HK-2 (cell line): ENCODE data around the gene SCNN1G.

Source experiments
- DNase-seq: peaks from one replicate; pipeline ENCODE4 v3.0.0-alpha.2; 2018; ENCODE audit not compliant: unreplicated experiment

The SCNN1G gene

DNA sequence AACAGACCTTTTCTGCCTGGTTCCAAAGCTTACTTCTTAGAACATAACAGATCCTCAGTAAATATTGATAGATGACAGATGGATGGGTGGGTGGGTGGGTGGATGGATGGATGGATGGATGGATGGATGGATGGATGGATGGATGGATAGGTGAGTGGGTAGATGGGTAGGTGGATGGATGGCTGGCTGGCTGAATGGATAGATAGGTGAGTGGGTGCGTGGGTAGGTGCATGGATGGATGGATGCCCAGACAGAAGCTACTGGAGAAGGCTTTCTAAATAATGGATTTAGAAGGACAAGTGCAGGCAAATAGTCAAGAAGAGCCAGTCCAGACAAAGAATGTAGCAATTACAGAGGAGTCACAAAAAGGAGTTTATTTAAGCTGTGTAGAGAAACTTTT, 19.6 kb downstream of the SCNN1G start:
- no peak for DNase-seq

DNA sequence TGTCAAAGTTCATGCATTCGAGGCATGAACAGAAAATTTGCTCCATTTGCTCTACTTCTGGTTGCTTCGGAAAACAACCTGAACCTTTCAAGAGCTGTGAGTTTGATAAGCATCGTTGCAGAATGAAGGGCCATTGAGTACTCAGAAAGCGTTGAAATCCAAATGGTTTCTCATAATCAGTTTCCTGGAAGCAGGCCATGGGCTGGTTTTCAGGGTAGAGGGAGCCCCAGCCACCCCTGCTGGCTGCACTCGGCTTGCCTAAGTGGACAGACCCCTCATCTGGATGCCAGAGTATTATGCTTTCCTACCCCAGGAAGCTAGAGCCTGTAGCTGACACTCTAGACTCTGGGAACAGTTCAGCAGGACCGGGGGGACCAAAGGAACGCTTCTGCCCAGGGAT, 24.4 kb downstream of the SCNN1G start:
- DNase-seq: no peak

DNA sequence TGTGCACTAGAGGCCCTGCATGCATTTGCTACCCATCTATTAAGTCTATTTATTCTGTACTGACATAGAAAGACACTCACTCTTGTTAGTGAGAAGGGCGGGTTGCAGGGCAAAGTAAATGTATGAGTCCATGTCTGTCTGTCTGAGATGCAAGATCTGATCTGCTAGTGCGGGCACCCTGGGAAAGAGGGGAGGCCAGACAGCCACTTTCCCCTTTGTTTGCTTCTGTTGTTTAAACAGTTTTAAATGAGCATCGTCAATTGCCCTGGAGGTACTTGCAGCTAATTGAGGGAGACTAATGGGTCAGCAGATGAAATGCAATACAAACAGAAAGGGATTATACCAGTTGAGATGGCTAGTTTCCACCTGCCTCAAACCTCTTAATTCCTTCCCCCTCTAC, 24.9 kb downstream of the SCNN1G start:
- DNase-seq: no peak

DNA sequence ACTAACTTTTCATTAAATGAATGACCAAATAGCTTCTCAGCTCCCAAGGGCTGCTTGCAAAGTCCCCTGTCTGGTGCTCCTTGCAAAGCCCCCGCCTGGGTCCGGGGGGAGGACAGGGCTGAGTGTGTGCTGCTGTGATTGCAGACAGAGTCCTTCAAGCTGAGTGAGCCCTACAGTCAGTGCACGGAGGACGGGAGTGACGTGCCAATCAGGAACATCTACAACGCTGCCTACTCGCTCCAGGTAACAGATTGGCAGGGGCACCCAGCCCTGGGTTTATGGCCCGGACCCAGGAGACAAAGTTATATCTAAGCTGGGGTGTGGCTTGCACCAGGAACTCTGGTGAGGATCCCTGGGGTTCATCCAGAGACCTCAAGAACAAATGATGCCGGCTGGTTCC, 27.1 kb downstream of the SCNN1G start:
- DNase-seq: no peak

DNA sequence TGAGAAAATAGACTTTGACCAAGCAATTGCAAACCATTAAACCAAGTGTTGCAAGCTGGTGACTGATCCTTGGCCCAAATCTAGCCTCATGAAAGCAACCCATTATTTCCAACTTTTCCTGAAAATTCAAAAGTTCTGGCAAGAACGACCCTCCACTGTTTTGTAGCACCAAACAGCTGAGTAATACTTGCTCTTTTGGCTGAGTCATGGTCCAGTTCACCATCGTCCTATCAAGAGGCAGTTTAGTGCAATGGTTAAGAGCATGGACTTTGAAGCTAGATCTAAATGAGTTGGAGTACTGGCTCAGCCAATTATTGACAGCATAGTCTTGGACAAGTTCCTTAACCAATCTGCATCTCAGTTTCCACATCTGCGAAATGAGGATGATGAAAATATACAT, 31.3 kb downstream of the SCNN1G start:
- DNase-seq: no peak

DNA sequence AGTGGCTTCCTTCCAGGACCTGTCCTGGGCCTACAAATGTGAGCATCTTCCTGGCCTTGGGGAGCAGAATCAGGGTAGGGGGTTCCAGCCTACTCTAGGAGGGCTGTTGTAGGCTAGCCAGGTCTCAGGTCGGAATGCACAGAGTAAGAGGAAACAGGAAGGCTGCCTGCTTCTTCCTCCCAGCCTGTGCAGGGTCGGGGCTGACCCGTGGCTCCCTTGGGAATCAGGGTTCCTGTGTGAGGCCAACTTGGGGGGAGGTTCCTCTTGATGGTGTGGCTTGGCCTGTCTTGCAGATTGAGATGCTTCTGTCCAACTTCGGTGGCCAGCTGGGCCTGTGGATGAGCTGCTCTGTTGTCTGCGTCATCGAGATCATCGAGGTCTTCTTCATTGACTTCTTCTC, 32.3 kb downstream of the SCNN1G start:
- DNase-seq: no peak

DNA sequence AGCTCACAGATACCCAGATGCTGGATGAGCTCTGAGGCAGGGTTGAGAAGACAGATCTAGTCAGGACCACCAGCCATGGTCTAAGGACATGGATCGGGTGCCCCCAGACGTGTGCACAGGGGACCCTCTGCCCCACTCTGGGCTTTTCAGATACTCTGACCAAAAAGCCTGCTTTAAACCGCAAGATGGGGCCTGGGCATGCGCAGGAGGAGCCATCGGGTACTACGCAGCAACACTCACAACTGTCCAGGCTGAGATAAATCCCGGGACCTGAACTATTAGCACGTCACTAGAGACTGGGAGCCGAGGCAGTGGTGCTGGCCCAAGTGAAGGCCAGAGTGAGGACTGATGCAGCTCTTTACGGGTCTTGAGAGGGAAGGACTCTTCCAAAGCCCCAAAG, 32.9 kb downstream of the SCNN1G start:
- DNase-seq: no peak

DNA sequence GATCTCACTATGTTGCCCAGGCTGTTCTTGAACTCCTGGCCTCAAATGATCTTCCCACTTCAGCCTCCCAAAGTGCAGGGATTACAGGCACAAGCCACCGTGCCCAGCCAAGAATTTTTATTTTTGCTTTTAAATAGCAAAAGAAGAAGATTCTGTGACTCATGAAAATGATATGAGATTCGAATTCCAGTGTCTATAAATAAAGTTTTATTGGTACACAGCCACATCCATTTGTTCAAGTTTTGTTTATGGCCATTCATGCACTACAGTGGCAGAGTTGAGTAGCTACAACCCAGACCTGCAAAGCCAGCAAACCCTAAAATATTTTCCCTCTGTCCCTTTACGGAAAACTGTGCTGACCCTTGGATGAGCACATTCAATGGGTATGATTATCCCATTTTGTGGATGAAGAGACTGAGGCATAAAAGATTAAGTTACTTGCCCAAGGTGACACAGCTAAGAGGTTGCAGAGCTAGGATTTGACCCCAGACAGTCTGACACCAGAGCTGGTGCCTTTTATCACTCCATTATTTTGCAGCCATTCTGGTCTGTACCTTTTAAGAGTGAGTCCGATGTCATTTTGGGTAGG, 34.2 kb downstream of the SCNN1G start:
- no peak for DNase-seq

DNA sequence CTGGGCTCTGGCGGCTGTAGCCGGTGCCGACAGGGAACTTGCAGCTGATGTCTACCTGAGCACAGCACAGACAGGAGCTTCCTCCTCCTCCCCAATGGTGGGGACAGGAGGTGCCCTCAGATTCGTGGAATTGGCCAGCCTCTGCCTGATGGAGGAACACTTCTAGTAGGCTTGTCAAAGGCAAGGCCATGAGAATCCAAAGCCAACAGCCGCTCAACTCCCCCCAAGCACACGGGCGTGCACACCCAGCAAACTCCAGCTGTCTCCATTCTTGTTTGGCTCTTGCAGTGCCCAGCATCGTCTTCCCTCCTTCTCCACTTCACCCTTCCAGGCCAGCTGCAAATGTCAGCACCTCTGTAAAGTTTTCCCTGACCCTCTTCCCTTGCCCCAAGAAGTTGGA, 35.1 kb downstream of the SCNN1G start:
- no peak for DNase-seq

DNA sequence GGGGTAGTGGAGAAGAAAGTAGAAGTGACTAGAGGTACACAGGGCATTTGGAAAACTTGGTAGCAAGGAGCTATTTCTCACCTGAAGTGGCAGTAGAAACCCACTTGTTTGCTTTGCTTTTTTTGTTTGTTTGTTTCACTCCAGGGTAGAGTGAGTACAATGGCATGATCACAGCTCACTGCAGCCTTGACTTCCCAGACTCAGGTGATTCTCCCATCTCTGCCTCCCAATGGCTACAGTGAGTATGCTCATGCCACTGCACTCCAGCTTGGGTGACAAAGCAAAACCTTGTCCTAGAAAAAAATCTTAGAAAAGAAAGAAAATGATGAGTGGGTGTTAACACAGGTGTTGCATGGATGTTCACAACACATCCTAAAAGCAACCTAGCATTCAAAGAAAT, 40.4 kb downstream of the SCNN1G start:
- DNase-seq: no peak

DNA sequence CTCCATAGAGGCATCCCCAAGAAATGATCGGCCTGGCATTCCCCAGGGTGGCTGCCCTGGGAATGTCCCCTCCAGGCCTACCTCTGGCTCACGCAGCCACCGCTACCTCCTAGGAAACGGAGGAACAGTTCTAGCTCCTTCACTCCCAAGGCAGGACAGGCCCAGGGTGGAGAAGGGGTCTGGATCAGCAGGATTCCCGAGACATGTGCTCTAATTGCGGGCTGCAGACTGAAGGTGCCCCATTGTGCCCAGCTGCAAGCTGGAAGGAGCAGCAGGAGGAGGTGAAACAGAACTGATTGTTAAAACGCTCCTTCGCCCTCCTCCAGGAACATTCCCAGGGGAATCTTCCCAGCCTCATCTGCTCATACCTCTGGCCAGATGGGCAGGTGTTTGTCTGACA, 40.8 kb downstream of the SCNN1G start:
- DNase-seq: no peak

DNA sequence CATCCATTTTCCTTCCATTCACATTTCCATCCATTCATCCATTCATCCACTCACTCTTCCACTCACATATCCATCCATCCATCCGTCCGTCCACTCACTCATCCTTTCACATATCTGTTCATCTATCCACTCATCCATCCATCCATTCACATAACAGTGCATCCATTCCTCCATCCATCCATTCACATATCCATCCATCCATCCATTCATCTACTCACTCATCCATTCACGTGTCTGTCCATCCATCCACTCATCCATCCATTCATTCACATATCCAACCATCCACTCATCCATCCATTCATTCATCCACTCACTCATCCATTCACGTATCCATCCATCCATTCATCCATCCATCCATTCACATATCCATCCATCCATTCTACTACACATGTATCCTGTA, 42.6 kb downstream of the SCNN1G start:
- DNase-seq: no peak

DNA sequence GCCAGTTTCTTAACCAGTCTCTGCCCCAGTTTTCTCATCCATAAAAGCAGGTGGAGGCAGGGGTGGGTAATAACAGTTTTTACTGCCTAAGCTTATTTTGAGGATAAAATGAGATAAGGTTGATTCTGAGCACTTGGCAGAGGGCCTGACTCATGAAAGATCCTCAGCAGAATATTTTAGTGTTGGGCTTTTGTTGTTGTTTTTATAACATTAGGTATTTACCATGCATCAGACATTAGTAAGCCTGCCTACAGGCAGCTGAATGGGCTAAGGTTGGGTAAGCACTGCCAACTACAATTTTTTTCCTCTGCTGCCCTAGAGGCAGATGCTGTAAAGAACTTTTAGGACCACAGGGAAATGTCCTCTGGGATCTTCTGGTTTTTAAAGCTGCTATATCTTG, 43.1 kb downstream of the SCNN1G start:
- no peak for DNase-seq

DNA sequence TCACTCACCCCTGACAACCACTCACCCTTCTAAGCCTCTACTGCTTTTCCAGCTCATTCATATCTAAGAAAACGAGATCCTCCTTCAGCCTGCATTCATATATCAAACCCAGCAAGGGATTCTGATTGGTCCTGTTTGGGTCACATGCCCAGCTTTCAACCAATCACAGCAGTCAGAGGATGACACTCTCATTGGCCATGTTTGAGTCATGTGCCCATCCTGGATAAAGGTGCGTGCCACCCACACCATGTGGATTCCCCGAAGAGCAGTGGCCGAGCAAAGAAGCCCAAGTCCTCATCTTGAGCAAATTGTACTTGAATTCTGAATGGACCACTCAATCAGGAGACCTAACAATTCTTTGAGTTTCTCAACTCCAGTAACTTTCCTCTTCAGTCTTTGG, 45.0 kb downstream of the SCNN1G start:
- no peak for DNase-seq

DNA sequence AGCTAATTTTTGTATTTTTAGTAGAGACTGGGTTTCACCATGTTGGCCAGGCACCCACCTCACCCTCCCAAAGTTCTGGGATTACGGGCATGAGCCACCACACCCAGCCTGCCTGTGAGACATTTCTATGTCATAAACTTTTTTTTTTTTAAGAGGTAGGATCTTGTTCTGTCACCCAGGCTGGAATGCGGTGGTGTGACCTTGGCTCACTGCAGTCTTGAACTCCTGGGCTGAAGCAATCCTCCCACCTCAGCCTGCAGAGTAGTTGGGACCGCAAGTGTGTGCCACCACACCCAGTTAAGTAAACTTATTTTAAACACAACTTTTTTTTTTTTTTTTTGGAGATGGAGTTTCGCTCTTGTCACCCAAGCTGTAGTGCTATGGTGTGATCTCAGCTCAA, 47.2 kb downstream of the SCNN1G start:
- DNase-seq: no peak

DNA sequence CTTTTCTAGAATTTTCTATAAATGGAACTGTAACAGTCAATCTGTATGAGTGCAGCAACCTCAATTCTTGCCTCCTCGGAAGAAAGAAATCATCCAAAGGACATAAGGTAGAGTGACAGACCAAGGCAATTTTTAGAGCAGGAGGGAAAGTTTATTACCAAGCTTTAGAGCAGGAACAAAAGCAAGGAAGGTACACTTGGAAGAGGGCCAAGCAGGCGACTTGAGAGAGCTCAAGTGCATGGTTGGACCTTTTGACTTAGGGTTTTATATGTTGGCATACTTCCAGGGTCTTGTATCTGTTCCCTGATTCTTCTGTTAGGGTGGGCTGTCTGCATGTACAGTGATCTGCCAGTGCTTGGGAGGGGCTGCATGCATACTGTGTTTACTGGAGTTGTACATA, 50.3 kb downstream of the SCNN1G start:
- no peak for DNase-seq

DNA sequence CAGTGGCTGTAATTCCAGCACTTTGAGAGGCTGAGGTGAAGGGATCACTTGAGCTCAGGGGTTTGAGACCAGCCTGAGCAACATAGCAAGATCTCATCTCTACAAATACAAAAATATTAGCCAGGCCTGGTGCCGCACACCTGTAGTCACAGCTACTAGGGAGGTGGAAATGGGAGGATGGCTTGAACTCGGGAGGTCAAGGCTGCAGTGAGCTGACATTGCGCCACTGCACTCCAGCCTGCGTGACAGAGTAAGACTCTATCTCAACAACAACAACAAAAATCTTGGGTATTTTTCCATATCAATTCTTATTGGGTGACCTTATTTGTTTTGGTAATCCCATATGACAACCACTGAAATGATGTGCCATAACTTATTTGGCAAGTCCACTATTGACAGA, 52.6 kb downstream of the SCNN1G start:
- DNase-seq: no peak

DNA sequence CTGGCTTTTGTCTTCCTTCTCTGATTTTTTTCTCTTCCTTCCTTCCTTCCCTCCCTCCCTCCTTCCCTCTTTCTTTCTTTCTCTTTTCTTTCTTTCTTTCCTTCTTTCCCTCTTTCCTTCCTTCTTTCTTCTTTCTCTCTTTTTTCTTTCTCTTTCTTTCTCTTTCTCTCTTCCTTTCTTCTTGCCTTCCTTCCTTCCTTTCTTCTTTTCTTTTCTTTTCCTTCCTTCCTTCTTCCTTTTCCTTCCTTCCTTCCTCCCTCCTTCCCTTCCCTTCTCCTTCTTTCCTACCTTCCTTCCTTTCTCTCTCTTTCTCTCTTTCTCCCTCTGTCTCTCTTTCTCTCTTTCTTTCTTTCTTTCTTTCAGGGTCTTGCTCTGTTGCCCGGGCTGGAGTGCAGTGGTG, 54.4 kb downstream of the SCNN1G start:
- DNase-seq: no peak

DNA sequence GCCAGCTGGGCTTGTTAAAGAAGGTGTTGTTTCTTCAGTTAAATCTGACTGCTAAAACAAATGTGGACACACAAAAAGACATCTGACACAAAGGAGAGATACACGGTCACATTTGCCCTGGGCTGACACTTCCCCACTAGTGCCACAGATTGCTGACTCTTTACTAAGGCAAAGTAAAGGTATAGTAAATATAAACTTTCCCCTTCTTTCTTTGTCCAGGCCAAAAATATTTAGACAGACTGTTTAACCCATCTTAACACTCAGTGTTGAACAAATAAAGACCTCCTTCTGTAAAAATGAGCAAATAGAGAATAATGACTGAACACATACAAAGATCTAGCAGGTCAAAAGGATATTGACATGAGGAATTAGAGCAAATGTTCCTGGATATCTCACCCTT, 58.4 kb downstream of the SCNN1G start:
- DNase-seq: no peak

DNA sequence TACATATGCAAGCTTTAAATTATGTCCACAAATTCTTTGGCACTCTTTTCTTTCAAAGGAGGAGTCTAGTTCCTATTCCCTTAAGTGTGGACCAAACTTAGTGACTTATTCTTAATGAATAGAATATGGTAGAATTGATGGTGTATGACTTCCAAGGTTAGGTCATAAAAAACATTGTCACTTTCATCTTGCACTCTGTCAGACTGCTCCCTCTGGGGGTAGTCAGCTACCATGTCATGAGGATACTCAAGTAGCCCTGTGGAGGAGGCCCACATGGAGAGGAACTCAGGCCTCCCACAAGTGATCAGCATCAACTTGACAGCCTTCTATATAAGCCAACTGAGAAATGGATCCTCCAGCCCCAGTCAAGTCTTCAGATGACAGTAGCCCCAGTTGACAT, 61.6 kb downstream of the SCNN1G start:
- DNase-seq: no peak

DNA sequence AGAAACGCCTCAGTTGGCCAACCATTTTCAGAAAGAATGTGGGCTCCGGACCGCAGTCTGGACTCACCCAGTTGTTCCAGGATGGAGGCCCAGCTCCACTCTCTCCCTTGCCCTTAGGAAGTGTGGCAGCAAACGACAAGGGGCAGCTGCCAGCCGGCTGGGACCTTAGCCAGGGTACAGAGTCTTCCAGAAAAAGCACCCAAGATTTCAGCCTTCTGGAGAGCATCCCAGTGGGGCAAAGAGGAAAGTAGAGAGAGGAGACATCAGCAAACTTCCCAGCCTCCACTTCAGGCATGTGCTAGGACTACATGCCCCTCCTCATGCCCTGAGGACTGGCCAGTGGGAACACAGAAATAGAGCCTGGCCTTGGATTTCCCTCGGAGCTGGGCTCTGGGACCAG, 62.7 kb downstream of the SCNN1G start:
- DNase-seq: no peak

DNA sequence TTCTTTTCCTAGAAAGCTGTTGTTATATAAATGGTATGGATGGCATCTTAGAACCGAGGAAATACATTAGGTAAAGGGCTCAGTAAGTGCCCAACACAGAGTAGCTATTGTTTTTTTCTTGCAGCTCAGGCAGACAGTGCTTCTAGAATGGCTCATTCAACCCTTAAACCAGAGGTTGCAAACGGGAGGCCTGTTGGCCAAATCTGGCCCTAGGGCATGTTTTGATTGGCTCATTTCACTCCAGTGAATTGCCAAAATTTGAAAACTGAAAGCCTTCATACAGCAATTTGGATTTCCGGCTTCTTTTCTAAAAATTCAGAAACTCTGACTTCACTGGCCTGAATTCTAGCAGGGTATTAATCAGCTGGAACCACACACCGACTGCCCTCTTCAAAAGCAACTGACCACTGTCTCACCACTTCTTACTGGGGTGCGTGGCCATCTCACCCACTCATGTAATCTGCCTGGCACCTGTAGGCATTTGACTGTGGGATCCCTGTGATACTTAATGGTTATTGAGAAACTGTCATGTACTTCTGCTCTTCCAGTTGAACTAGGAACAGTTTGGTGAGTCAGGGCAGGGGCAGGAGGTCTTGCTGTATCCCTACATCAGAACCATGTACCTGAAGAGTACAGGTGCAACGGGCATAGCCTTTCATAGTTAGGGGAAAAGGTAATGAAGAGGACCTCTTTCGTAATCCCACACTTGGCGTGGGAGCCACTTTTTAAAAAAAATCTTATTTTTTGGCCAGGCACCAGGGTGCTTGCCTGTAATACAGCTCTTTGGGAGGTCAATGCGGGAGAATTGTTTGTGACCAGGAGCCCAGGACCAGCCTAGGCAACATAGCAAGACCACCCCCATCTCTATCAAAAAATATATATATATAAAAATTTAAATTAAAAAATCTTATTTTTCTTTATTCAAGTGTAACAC, 66.0 kb downstream of the SCNN1G start:
- no peak for DNase-seq

DNA sequence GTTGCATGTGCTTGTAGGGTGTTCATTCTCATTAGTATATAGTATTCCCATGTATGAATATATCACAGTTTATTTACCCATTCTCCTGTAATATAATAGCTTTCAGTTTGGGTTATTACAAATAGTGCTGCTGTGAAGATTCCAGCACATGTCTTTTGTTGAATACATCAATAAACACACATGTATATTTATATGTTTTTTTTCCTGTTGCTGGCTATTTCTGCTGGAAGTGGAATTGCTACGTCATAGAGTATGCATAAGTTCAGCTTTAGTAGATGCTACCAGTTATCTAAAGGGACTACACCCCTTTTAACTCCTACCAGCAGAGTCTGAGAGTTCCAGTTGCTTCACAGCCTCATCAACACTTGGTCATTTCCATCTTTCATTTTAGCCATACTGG, 67.3 kb downstream of the SCNN1G start:
- DNase-seq: no peak

DNA sequence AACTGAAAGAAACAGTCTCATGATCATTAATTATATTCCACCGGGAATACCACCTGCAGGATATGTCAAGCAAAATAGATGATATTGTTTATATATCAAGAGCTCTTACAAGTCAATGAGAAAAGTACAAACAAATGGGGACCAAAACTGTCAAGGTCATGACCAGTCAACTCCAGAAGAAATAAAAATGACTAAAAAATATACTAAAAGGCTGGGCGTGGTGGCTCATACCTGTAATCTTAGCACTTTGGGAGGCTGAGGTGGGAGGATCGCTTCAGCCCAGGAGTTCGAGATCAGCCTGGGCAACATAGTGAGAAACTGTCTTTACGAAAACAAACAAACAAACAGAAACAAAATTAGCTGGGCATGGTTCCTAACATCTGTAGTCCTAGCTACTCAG, 69.8 kb downstream of the SCNN1G start:
- DNase-seq: no peak
